Measurements from ENCODE around the gene CDC42SE2. TPM values are rescaled to one million over a fixed set of nuclear protein-coding genes. Genes with fewer than 3 reads are reported as not detected.
A peak's percentile ranks its signal among the peaks of the same experiment; 100 is the strongest.
"Not testable (repeated sequence)": the region's sequence is repeated elsewhere in the genome, so short reads cannot be mapped to it uniquely, and the experiment has no call there.

The CDC42SE2 gene
- polyA plus RNA-seq, 5 donors, result 26.3 to 37.7 (median 34.3) TPM

DNA sequence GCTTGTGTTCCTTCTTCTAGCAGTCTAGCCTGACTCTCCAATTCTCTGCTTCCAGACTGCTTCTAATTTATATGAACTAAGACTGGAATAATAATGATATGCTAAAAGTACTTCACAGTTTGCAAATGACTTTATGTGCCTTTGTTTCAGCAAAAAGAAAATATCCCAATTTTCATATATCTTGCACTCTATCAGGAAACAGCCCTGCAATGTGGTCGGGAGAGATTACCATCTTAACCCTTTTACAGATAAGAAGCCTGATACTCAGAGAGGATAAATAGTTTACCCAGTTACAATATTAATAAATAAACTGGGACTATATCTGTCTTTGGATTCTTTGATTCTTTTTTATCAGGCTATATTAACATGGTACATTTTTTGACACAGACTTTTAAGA lies 126.0 kb downstream of the CDC42SE2 start:
- DNase-seq, result no peak

- DNase-seq, result no peak
Measured at GRCh38 chr5:131392466-131393095, 128.7 kb downstream of the CDC42SE2 start.

GRCh38 chr5:131393498-131393968 lies 129.7 kb downstream of the CDC42SE2 start:
- DNase-seq, result no peak

- DNase-seq, result peak; percentile 33 to 37
Measured at GRCh38 chr5:131394128-131394527, 130.3 kb downstream of the CDC42SE2 start.

GRCh38 chr5:131396015-131396414 lies 132.2 kb downstream of the CDC42SE2 start:
- DNase-seq, result no peak

GRCh38 chr5:131396630-131397273 lies 132.9 kb downstream of the CDC42SE2 start:
- no peak for DNase-seq

GRCh38 chr5:131399007-131399406 lies 135.2 kb downstream of the CDC42SE2 start:
- not testable (repeated sequence) for DNase-seq

DNA sequence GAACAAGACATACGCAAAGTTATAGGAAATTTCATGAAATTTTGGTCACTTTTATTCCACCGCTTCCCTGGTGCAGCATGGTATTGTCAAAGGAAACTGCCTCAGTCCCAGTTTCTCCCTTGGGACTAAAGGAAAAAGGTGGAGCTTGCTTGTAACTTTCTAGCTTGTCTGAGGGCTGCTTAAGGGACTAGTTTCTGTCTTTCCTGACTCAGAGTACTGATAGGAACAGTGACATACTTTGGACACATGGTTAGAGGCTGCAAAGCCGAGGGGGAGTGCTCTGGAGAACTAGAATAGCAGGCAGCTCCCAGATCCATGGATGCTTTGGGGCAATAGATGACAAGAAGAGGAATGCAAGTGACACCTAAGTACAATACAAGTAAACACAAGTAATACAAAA lies 136.7 kb downstream of the CDC42SE2 start:
- DNase-seq, result no peak

- DNase-seq, result no peak
Measured at GRCh38 chr5:131405674-131406073, 141.8 kb downstream of the CDC42SE2 start.

GRCh38 chr5:131406076-131406475 lies 142.2 kb downstream of the CDC42SE2 start:
- no peak for DNase-seq

DNA sequence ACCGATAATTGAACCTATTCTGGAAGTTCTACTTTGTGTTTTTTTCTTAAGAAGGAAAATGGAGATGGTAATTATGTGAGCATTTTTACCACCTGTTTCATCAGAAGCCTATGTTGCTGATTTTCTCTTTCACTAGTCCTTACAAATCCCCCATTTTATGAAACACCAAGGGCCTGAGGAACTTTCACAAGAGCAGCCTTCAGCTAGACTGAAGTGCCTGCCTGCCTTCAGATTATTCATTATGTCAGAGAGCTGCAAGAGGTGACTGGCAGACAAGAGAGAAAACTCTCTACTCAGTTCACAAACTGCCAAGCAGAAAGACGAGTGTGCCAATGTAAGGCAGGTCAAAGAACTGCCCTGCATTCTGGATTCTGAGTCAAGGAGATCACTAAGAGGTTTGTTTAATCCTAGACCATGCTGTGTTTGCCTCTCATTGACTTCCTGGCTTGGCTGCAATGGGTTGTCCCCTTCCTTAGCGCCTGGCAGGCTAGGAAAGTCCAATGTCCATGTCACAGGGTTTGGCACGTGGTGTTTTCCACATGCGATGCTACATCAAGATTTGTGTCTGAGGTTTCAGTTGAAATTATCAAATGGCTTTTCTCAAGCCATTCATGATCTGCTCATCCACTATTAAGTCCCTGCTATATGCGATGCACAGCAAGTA lies 143.3 kb downstream of the CDC42SE2 start:
- DNase-seq, result no peak

- DNase-seq, result no peak
Measured at GRCh38 chr5:131413605-131414559, 150.0 kb downstream of the CDC42SE2 start.

DNA sequence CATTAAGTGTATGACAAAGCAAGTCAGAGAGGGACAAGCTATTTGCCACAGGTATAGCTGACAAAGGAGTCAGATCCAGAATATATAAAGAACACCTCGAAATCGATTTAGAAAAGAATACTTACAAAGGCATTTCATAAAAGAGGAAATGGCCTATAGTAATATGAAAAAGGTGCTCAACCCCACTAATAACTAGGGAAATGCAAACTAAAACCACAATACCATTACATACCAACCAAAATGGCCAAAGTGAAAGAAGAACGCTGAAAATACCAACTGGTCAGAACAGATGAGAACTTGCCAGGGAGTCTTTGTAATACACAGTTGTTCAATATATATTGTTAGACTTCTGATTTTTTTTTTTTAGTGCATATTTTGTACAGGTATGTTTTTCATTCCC lies 152.9 kb downstream of the CDC42SE2 start:
- DNase-seq, result no peak

- DNase-seq, result peak; percentile 45 to 55
Measured at GRCh38 chr5:131417240-131417869, 153.5 kb downstream of the CDC42SE2 start.

- no peak for DNase-seq
Measured at GRCh38 chr5:131418846-131419245, 155.0 kb downstream of the CDC42SE2 start.

DNA sequence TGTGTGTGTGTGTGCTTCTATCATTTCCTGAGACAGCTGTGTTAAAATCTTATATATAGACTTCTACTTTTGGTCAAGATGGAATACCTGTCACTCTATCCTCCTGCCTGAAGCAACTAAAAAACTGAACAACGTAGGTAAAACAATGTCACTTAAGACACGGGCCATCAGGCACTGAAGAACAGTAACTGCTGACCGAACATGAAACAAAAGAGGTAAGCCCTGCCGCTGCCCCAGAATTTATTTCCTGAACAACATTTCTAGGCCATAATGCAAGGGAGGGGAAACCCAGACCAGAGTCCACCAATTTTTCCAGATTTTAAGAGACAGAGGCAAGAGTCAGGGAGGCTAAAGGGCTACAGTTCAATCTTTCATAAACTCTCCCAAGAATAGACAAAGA lies 156.0 kb downstream of the CDC42SE2 start:
- DNase-seq, result no peak

DNA sequence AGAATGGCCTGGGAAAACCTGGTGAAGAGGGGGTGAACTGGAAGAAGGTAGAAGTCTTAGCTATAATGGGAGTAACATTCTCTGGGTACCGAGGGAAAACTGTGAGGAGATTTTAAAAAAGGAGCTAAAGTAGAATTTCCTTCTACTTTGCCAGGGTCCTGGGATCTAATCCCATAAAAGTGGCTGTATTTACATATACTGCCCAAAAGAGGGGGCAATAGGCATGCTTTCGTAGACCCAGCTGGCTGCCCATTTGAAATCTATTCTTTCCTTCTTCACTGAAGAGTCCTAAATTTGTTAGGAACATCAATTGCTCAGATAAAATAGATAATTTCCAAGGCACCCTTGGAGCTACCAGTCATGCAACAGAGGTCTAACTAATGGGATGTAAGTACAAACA lies 159.2 kb downstream of the CDC42SE2 start:
- no peak for DNase-seq

DNA sequence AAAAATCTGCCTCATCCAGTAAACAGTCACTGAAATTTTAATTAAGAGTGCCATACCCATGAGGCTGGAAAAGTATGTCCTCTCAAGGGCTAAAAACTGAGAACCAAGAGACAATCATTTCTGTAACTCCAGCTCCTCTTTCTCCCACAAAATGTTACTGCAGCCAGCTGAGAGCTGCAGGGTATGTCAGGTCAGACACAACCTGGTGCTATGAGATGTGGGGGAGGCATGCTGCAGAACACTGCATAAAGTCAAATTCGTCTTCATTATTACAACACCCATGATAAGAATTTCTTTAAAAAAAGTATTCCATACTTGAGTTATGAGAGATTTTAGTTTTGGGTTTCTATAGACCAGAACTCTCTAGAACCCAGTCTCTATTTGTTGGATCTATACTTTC lies 162.2 kb downstream of the CDC42SE2 start:
- DNase-seq, result no peak

GRCh38 chr5:131430794-131431193 lies 166.9 kb downstream of the CDC42SE2 start:
- no peak for DNase-seq

DNA sequence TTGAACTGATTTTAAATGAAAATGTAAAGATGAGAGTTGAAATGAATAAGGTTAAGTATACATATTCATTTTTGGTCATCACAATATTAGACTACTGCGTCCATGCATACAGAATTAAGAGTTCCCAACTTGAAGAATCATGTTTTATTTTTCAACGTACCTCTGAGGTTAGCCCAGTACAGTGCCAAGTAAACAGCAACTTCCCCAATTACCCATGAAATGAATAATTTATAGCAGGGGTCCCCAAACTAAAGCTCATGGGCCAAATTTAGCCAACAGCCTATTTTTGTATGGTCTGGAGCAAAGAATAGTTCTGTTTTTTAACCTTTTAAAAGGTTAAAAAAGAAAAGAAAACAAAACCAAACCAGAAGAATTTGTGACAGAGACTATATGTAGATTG lies 167.9 kb downstream of the CDC42SE2 start:
- no peak for DNase-seq

DNA sequence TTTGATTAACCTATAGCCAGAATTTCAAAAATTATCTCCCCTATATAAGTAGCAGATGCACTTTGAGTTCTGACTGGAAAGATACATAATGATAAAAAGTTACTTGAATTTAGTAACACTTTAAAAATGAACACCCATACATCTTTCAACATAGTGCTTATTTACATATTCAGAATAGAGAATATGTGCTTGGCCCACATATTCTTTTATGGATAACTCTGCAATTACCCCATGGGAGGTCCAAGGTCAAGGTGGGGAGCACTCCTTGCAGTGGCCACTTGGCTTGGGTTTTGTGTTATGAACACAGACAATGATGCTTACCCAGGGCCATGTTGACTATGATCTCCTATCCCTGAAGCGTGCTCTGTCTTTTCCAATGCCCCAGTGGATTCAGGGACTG lies 169.3 kb downstream of the CDC42SE2 start:
- DNase-seq, result no peak
